Ureter (tissue), 1 donor: ENCODE results near the gene ZBTB18. TPM values are rescaled to one million over a fixed set of nuclear protein-coding genes. Genes with fewer than 3 reads are reported as not detected.

Experiments
- DNase-seq: peaks from one replicate; pipeline ENCODE4 v3.0.0-alpha.2; 2020; ENCODE audit warnings: low spot score
- total RNA-seq: library from RNA; stranded (reverse); gene quantifications from one replicate; pipeline ENCODE4 v1.2.4, GENCODE V29; 2023
- donor health status: DM: yes; HTN: yes; CAD: no.

The ZBTB18 gene
- total RNA-seq, 1 donor from 2014 or later = 14.2 TPM

GRCh38 chr1:244062156-244062725 lies 11.2 kb downstream of the ZBTB18 start:
- no peak for DNase-seq

GRCh38 chr1:244063498-244063897 lies 12.4 kb downstream of the ZBTB18 start:
- DNase-seq = no peak

DNA sequence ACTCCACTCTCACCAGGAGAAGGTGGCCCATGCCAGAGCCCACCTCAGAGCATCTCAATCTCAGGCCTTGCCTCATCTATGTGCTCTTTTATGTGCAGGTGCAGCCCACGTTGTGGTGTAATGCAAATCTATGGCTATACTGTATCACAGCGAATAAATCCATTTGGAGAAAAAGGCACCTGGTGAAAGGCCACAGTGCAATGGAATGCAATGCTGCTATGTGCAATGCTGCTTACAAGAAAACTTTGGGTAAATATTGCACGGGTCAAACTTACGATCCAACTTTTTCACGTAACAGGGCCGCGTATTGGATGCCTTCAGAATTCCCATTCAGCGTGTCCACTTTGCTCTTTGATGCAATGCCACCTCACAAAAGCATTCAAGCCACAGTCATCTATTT lies 13.5 kb downstream of the ZBTB18 start:
- no peak for DNase-seq

GRCh38 chr1:244065063-244065793 lies 14.1 kb downstream of the ZBTB18 start:
- no peak for DNase-seq

GRCh38 chr1:244065960-244066388 lies 14.9 kb downstream of the ZBTB18 start:
- DNase-seq = no peak

DNA sequence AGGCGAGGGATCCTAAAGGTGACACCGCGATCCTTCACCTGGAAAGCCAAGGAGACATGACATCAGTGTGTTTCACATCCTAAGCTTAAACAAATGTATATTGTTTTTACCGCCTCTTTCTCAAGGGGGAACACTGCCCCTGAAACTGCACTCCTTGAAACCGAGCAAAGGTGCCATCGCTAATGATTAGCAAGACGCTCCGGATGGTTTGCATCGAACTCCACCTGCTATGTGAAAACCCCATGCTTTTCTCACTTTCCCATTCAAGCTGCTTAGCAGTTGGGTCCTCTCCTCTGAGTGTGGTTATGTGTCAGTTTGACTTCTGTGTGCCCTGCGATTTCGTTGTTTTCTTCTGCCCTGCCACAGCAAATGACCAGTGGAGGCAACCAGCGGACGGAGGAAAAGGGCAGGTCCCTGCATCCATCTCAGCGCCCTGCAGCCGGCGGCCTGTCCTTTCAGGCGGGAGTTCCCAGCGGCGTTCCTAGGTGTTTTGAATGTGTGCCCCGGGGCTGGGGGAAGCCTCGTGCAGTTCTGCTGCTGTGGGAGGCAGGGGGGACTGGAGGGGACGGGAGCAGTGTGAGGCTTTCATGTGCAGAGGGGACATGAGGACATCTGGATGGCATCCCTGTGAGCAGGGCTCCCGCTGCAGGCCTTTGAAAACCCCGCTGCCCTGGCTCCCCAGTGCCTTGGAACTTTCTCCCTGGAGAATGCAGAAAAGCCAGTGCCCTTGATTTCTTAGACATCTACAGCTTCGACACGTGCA lies 16.1 kb downstream of the ZBTB18 start:
- no peak for DNase-seq

GRCh38 chr1:244067893-244068292 lies 16.8 kb downstream of the ZBTB18 start:
- no peak for DNase-seq

- DNase-seq = no peak
Measured at GRCh38 chr1:244068567-244068966, 17.5 kb downstream of the ZBTB18 start.

- no peak for DNase-seq
Measured at GRCh38 chr1:244069326-244069898, 18.3 kb downstream of the ZBTB18 start.

GRCh38 chr1:244074559-244075171 lies 23.6 kb downstream of the ZBTB18 start:
- DNase-seq = no peak

DNA sequence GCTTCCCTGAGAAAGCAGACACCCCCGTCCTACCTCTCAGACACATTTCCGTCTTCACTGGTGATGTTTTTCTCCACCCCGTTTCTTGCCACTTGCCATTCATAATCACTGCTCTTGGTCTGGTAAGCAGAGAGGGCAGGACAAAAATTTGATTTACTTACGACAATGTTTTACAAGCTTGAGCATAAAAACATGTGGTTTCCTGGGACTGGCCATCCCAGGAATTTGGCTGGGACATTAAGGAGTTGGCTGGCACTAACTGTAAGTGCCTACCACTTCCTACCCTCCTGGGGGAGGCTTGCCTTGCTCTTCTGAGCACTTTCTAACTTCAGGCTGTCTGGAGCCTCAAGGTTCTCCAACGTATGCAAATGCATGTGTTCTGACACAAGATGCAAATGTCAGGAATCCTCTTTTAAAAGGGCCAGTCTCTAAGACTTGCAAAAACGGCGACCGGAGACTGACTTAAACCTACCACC lies 24.2 kb downstream of the ZBTB18 start:
- no peak for DNase-seq

- no peak for DNase-seq
Measured at GRCh38 chr1:244076740-244077139, 25.7 kb downstream of the ZBTB18 start.

GRCh38 chr1:244077473-244078220 lies 26.6 kb downstream of the ZBTB18 start:
- no peak for DNase-seq

GRCh38 chr1:244080343-244080929 lies 29.4 kb downstream of the ZBTB18 start:
- no peak for DNase-seq

DNA sequence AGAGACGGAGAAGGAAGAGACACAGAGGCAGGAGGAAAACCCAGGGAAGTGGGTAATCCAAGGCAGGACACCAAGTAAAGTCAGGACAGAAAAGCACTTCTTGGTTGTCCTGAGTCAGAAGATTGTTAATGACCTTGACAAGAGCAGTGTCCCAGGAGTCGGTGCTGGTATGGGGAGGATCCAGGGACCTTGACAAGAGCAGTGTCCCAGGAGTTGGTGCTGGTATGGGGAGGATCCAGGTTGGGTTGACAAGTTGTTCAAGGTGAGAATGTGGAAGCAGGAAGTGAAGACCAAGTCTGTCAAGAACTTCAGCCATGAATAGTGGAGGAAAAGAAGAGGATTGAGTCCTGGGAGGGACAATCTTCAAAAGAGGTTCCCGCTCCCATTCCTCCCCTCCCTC lies 31.9 kb downstream of the ZBTB18 start:
- no peak for DNase-seq

- no peak for DNase-seq
Measured at GRCh38 chr1:244083383-244083943, 32.4 kb downstream of the ZBTB18 start.

- no peak for DNase-seq
Measured at GRCh38 chr1:244084763-244085162, 33.7 kb downstream of the ZBTB18 start.

DNA sequence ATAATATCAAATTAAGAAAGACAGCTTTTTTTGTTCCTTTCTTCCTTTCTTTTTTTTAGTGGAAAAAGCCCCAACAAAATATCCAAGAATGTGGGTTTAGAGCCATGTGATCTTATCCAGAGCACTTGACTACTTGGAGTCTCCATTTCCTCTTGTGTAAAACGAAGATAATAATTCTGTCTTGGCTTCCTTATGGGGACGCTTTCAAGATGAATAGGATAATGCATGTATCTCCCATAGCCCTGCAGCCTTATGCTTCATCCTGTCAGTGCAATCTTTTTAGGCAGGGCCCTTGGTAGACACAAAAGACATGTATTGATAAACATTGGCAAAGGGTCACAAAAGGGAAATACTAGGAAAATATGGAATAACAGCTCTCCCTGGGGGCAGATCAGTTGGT lies 34.8 kb downstream of the ZBTB18 start:
- no peak for DNase-seq

- no peak for DNase-seq
Measured at GRCh38 chr1:244087021-244087560, 36.0 kb downstream of the ZBTB18 start.

GRCh38 chr1:244087611-244088010 lies 36.5 kb downstream of the ZBTB18 start:
- DNase-seq = no peak
